Posterior cingulate gyrus (tissue), 11 donors: Measurements from ENCODE around the gene LIX1L.

Experiments
- DNase-seq, 10 donors: peaks; one replicate each; pipeline versions ENCODE4 v3.0.0 to v3.0.0-alpha.2; 2020 to 2021; ENCODE audit warnings: mixed read lengths in 3 of 10
- intact Hi-C: fragments of 100-400 bp; cut with DNase I; formaldehyde crosslinking; loops from one replicate; pipeline ENCODE4 v1.15.1; 2023

Gene LIX1L

DNA sequence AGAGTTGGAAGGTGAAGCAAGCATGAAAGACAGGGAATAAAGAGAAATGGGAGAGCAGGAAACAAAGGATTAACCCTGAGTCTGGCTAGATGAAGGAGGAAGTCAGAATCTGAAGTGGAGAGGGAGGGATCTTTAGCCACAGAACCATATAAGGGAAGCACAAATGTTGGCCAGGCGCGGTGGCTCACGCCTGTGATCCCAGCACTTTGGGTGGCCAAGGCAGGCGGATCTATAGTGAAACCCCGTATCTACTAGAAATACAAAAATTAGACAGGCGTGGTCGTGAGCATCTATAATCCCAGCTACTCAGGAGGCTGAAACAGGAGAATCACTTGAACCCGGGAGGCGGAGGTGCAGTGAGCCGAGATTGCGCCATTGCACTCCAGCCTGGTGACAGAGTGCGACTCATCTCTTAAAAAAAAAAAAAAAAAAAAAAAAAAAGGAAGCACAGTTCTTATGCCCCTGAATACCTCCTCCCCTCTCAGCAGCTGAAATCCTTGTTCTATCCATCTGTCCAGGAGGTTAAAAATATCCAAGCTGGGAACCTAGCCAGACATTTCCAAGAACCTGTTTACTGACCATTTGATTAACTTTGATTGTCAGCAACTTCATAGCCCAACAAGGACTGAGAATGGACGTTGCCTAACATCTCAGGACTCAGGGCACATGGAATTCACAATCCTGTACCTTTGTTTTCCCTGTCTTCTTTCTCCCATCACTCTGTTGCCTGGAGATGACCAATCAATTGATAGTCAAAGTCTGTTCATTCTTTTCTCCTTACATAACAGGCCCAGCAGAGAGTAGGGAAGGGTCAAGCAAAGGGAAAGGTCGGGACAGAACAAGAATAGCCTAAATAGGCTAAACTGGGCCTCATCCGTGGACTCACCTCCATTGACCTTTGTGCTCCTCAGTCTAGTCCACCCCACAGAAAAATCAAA, 28.0 kb upstream of the LIX1L start:
- no peak for DNase-seq
- intact Hi-C loops = no loop called here

DNA sequence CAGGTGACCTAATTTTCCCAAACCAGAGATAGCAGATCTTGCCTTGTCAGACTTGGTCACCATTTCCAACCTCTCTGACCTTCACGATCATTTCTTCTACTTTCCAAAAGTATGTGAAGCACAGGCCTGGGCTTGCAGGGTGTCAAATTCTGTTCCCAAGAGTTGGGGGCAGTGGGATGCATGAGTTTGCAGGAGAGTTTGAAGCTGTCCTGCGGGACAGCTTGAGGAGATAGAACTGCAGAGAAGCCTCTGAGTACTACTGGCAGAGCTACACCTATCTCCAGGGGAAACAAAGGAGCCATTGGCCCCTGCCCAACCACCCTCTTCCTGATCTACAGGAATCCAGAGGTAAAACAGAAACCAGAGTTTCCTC, 27.3 kb upstream of the LIX1L start:
- intact Hi-C loops = no loop called here
- no peak for DNase-seq

DNA sequence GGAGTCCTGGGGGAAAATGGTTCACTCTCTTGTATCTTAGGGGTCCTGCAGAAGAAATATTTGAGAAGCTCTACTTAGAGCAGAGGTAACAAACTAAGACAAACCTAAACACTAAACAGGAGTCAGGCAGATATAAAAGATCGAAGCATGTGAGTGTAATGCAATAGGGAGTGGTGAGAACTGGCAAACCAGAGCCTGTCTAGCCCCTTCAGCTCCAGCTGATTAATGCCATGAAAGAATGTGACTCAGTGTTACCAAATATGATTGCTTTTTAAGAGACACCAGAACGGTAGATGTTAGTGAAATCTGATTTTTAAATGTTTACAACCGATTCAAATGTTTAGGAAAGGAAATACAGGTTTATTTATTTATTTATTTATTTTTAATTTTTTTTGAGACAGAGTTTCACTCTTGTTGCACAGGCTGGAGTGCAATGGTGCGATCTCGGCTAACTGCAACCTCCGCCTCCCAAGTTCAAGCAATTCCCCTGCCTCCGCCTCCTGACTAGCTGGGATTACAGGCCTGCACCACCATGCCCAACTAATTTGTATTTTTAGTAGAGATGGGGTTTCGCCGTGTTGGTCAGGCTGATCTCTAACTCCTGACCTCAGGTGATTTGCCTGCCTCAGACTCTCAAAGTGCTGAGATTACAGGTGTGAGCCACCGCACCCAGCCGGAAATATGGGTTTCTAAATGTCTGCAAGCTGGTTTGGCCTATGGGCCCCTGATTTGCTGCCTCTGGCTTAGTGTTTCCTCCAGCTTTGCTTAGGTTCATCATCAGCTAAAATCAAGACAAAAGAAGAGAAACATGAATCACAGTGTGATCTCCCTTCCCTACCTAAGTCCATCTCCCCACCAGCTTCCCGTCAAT, 26.4 kb upstream of the LIX1L start:
- no peak for DNase-seq
- intact Hi-C loops = no loop called here

DNA sequence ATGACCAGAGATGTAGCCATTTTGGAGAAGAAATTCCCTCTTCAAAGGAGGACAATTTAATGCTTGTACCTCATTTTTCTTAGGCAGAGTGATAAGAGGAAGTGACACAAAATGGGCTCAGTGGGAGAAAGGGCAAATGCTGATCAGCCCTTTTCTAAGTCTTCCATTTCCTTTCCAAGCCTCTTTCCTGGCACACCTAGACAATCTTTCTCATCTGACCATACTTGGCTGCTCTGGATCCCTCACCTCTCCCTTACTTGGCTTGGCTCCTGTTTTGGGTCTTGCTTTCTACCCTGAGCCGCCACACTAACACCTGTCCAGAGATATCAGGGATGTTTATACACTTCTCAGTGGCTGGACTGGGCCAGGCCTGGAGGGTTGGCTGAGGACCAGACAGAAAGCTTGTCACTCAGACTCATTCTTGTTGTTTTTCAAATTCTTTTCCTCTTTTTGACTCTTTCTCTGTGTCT, 25.4 kb upstream of the LIX1L start:
- intact Hi-C loops = no loop called here
- DNase-seq = no peak

DNA sequence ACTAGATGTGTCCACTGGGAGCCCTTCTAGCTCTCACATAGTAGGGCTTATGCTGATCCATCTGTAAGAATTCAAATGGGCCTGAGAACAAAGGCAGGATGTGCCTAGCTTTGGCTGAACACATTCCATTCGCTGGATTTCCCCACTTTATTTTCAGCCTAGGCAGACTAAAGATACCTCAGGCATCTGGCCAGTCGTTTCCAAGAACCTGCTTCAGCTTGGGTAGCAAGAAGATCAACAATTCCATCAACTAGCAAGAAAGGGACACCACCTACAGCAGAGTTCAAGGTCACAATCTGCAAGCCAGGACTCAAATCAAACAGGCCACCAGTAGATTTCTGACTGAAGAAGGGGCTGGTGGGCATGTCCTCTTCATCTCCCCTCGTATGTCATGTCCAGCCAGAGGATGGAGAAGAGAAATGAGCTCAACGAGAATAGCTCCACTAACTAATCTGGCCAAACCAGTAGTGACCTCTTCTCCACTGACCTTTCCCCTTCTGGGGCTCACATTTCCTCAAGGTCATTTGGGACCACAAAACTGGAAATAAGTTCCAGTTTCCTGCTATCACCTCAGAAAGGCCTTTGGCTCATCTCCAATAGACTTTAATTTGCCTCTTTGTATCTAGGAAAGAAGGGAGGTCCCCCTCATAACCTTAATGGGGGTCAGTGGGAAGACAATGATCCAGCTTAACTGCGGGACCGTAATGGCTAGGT, 24.4 kb upstream of the LIX1L start:
- DNase-seq = no peak
- intact Hi-C loops = no loop called here

DNA sequence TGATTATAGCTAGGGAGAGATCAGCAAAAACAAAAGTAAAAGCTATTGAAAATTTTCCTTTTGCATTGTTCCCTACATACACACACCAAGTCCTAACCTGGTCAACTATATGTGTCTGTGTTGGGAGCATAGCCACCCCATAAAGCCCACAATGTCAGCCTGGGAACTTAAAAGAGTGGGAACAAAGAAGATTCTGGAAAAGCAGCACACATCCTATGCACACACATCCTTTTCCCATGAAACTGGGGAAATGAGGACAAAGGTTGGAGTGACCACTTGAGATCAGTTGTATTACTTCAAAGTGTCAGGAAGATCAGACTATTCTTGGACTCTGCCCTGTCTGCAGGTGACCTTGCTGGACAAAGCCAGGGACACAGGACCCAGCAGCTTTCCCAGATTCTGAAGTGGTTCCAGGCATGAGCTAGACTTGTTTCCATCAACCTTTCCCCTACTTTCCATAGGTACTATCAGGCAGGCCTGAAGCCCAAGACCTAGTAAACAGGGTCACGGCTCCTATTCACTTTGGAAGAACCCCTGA, 22.7 kb upstream of the LIX1L start:
- intact Hi-C loops = no loop called here
- no peak for DNase-seq

DNA sequence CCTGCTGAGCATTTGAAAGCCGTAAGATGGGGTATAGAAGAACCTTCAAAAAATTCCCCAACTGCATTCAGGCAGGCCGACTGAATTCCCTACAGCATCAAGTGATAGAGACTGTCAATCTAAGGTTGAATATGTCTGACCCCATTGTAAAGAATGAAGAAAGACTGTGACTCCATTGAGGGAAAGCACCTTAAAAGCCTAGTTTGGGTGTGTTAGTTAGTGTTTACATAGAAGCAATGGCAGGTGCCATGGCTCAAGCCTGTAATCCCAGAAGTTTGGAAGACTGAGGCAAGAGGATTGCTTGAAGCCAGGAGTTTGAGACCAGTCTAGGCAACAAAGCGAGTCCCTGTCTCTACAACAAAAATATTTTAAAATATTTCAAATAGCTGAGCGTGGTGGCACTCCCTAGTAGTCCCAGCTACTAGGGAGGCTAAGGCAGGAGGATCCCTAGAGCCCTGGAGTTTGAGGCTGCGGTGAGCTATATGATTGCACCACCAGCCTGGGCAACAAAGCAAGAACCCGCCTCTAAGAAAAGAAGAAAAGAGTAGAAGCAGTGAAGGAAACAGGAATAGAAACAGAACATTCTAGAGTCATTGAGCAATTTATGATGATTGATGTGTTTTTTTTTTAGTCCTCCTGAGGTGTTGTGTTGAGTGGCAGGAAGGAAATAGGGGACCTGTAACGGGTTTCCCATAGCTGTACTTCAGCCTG, 22.1 kb upstream of the LIX1L start:
- no peak for DNase-seq
- intact Hi-C loops = loop anchor here (1.0 kb wide), 1 partner anchor 16 kb away; the partner anchor contains the start of gene TXNIP

DNA sequence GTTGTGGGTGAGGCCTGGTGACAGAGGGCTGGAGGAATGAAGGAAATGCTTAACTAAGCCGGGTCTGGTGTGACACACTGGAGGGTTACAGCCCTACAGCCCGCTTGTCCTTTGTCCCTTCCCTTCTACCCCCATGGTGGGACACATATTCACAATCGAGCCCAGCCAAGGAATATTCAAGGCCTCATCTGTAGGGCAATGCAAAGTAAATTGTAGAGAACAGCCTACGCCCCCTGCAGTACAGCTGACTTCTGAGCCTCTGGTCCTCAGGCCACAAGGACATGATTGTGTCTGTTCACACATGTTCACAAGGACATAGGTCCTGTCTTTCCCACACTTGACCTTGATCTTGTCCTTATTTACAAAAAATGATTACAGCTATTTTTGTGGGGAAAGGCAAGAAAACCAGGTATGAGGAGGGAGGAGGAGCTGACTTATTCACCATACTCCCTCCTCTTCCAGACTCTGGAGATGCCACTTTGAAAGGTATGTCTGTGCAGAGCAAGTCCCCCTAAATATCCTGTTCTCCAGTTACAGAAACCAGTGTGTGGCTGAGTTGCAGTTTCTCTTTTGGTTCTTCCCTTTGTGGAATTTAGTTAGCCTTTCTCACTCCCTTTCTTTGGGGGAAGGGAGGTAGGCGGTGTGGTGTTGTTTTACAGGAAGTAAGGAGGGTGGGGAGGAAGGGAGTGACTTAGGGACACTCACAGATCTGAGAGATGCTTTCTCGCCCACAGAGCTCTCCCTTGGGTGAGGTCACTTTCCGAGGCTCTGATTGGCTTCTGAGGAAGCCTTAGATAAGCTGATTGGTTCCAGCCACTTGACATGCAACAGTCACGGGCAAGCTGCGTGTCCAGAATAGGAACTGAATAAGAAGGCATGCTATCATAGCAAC, 21.3 kb upstream of the LIX1L start:
- peak; percentile 78 to 98 (median 88) for DNase-seq
- intact Hi-C loops = loop anchor here (1.0 kb wide), 1 partner anchor 17 kb away; the partner anchor contains the start of gene TXNIP

DNA sequence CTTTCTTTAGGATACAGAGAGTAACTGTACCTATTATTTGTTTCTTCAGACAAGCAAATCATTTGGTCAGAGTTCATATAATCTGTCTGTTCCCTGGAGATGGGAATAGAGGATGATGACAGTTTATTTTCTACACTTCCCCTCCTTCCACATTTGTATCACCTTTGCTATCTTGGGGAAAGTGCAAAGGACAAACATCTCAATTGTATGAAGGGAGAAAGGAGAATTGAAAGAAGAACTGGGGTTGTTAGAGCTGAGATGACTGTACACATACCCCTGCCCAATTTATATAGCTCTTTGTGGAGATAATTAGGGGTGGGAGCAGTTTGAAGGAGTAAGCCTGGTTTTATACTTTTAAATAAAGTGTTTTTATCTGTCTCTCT, 20.6 kb upstream of the LIX1L start:
- intact Hi-C loops = no loop called here
- no peak for DNase-seq

DNA sequence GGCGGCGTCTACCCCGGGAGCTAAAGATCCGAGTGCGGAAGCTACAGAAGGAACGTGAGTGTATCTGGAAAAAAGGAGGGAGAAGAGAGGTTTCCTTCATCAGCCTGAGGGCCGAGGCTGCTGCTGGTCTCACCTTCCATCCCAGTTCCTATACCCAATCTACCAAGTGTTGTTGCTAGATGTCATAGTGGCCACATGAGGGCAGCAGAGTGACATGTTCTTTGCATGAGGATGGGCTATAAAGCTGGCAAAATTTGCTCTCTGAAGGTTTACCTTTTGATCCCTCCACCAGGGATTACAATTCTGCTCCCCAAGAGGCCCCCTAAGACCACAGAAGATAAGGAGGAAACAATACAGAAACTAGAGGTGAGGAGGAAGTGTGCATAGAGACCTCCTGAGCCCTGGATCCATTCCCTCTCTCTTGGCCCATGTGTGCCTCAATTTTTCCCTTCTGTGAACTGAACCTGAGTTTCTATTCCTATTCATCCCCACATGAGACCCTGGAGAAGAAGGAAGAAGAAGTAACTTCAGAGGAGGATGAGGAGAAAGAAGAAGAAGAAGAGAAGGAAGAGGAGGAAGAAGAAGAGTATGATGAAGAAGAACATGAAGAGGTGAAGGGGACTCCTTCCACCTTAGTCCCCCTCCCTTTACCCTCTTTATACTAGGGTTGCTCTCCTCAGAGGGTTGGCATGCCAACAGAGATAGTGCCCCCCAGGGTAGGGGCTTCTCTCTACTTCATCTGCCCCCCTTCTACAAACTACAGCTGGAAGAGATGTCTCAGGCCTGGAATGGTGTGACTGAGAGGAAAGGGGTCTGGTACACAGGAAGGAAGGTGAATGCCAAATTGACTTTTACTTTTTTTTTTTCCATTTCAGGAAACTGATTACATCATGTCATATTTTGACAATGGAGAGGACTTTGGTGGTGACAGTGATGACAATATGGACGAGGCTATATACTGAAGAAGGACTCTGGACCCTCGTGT, 20.0 kb upstream of the LIX1L start:
- intact Hi-C loops = loop anchor here (1.0 kb wide), 2 partner anchors 30 to 36 kb away; no protein-coding TSS in a partner anchor
- DNase-seq = peak in 8 of 10 donors; percentile 40 to 93 (median 76)

DNA sequence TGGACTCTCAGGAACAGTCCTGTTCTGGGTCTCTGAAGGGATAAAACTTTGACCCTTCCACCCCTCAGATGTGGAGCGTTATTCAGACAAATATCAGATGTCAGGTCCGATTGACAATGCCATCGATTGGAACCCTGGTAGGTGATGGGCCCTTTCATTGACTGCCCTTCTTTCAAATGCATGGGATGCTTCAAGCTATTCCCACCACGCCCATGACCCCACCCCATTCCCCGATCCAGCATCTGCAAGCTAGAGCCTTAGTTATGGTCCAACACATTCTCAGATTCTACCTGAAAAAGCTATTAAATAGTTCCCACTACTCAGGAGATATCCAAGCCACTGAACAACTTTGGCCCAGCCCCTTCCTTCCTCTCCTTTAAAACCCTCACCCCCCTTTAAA, 19.2 kb upstream of the LIX1L start:
- no peak for DNase-seq
- intact Hi-C loops = loop anchor here (1.0 kb wide), 2 partner anchors 30 to 36 kb away; no protein-coding TSS in a partner anchor

DNA sequence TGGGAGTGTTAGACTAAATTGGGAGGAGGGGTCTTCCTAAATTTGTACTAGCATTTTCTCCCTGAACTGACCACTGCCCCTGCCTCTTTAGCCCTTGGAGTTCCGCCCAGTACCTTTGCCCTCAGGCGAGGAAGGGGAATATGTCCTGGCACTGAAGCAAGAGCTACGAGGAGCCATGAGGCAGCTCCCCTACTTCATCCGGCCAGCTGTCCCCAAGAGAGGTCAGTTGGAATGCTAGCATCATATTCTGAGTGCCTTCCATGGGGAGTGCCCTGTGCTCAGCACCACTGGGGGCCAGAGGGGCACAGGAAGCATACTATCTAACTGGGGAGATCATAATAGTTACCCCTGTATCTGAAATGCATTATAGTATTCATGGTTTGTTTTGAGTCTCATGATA, 17.4 kb upstream of the LIX1L start:
- intact Hi-C loops = no loop called here
- no peak for DNase-seq

DNA sequence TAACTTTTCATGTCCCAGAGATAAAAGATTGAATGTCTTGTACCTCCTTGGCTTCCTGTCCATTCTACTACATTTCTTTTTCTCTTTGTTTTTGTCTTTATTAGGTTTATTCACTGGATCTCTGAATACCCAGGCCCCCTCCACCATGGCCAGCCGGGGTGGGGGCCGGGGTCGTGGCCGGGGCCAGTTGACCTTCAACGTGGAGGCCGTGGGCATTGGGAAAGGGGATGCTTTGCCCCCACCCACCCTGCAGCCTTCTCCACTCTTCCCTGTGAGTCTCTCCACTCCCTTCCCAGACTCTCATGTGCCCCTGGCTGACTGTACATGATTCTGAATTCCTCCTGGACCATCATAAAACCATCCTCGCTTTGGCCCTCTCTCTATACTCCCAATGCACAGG, 16.9 kb upstream of the LIX1L start:
- DNase-seq = no peak
- intact Hi-C loops = loop anchor here (5.0 kb wide), 1 partner anchor 62 kb away; the partner anchor contains the start of gene ITGA10

DNA sequence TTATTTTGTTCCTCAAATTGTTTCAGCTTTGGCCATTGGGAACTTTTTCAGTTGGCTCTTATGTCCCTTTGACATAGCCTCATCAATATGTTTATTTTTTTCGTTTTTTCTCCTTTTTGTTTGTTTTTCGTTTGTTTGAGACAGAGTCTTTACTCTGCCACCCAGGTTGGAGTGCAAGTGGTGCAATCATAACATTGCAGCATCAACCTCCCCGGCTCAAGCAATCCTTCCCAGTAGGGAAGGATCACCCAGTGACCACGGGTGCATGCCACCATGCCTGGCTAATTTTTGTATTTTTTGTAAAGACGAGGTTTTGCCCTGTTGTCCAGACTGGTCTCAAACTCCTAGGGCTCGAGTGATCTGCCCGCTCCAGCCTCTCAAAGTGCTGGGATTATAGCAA, 14.8 kb upstream of the LIX1L start:
- no peak for DNase-seq
- intact Hi-C loops = loop anchor here (5.0 kb wide), 1 partner anchor 60 kb away; the partner anchor contains the start of gene ITGA10

DNA sequence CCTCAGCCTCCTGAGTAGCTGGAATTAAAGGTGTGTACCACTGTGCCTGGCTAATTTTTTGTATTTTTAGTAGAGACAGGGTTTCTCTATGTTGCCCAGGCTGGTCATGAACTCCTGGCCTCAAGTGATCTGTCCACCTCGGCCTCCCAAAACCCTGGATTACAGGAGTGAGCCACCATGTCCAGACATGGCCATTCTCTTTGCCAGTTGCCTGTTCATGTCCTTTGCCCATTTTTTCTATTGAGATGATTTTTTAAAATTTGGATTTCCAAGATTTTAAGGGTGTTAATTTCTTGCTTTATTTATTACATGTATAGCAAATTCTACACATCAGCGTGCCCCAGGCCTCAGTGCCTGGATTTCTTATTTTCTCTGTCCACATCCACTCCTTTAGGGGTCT, 9.5 kb upstream of the LIX1L start:
- intact Hi-C loops = no loop called here
- no peak for DNase-seq

DNA sequence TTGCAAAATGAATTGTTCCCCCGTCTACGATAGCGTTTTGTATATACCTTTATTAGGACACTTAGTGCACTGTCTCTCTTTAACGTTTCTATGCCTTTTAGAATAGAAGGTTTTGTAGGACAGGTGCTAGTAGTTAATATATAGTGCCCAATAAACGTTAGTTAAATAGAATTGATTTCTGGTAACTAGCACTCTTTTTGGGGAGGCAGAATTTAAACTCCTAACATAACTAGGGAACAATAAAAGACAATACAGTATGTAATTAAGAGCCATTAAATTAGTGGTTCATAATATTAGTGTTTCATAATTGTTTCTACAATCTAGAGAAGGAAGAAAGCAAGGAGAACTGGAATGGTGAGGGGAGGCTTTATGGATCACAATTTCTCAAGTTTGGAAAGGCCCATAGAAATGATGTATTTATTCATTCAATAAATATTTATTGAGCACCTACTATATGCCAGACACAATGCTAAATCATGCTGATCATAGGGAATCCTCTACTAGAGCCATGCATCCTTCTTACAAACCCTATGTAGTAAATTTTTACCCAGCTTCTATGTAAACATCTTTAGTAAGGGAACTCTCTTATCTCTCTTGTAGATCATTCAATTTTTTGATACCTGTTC, 7.4 kb upstream of the LIX1L start:
- no peak for DNase-seq
- intact Hi-C loops = no loop called here
